ENCODE measurements around the gene CSMD2.

DNA sequence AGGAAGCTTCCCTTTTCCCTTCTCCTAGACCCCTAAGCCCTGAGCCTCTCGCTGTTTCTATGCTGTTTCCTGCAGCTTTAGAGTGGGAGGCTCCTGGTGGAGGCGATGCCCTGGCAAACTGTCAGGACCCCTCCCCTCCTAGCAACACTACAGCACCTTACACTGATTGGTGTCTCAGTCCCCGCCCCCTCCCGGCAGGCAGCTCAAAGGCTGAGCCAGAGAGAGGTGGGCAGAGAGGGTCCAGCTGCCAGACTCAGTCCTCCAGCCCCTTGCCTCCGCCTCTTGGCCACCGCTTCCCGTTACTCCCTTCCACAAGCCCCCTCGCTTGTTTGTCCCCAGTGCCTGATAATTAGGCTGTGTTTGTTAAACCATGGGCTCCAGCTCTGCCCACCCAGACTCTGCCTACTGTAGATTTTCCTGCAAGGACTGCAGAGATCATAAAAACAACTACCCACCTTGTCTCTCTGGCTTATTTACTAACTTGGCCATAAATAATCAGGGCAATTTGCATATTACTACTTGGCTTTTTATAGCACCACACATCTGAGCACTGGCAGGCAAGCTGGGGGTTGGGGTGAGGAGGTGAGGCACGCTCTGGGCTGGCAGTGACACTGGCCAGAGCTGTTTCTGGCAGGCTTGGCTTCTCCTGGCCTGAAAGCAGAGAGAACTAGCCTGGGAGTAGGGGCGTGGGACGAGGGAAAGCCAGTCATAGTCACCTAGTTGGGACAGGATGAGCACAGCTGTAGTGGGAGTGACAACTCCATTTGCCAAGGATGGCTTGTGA lies 107.5 kb downstream of the CSMD2 start:
- TF ChIP-seq L3MBTL2 (conservative IDR thresholded peaks at IDR 0.05) = no peak
- no peak for TF ChIP-seq FOXM1 (IDR thresholded peaks at IDR 0.05; ENCODE audit: borderline replicate concordance)
- TF ChIP-seq SP1 (IDR thresholded peaks at IDR 0.05) = no peak
- no peak for TF ChIP-seq ZNF384 (IDR thresholded peaks at IDR 0.05)
- no peak for TF ChIP-seq LEF1 (IDR thresholded peaks at IDR 0.05; ENCODE audit: borderline replicate concordance)
- no peak for TF ChIP-seq ARNT (IDR thresholded peaks at IDR 0.05)
- TF ChIP-seq TARDBP (IDR thresholded peaks at IDR 0.05) = no peak
- no peak for TF ChIP-seq BHLHE40 (IDR thresholded peaks at IDR 0.05; ENCODE audit: borderline replicate concordance)
- TF ChIP-seq FOXA1 (IDR thresholded peaks at IDR 0.05) = no peak
- TF ChIP-seq FOXK2 (IDR thresholded peaks at IDR 0.05) = no peak
- no peak for TF ChIP-seq CTBP1 (IDR thresholded peaks at IDR 0.05; ENCODE audit: borderline replicate concordance)

Data from HEK293T (cell line).